CD4-positive, alpha-beta memory T cell (primary cell): Measurements from ENCODE around the gene RHBDD3. TPM values are rescaled to one million over a fixed set of nuclear protein-coding genes. Genes with fewer than 3 reads are reported as not detected.

Experiments used
- CTCF ChIA-PET: fragments of 350-600 bp; sonication (Branson Sonifier 250); formaldehyde crosslinking; loops from one replicate; lab custom pipeline; 2021; ENCODE audit warnings: inconsistent platforms; ENCODE audit not compliant: partially characterized antibody; lab: Charles Lee
- POLR2A ChIA-PET: fragments of 350-600 bp; sonication (Branson Sonifier 250); formaldehyde crosslinking; loops from one replicate; lab custom pipeline; 2021; ENCODE audit not compliant: partially characterized antibody; lab: Charles Lee
- DNase-seq, 5 donors: peaks; one replicate each; pipeline versions ENCODE4 v3.0.0 to v3.0.0-alpha.2; 2020 to 2022; ENCODE audit warnings: mixed read lengths in 1 of 5
- H3K27ac ChIP-seq: one replicate; pipeline ENCODE4 v1.7.0; 2013; ENCODE audit warnings: low read depth, low read length
- H3K27me3 ChIP-seq: 2 replicates; pipeline ENCODE4 v1.7.0; 2013; ENCODE audit warnings: mild to moderate bottlenecking, low read length, moderate library complexity; ENCODE audit not compliant: insufficient read depth
- H3K36me3 ChIP-seq: 2 replicates; pipeline ENCODE4 v1.7.0; 2013; ENCODE audit warnings: mild to moderate bottlenecking, low read length, moderate library complexity; ENCODE audit not compliant: insufficient read depth
- H3K4me1 ChIP-seq: 2 replicates; pipeline ENCODE4 v1.7.0; 2013; ENCODE audit warnings: mild to moderate bottlenecking, low read length, moderate library complexity; ENCODE audit not compliant: insufficient read depth
- H3K4me3 ChIP-seq, 2 donors: one replicate each; pipeline ENCODE4 v1.7.0; 2013; ENCODE audit warnings: low read length in 2 of 2, mild to moderate bottlenecking in 1 of 2
- H3K9me3 ChIP-seq, 2 donors: one replicate each; pipeline ENCODE4 v1.7.0; 2013; ENCODE audit warnings: low read length in 2 of 2, control low read depth in 1 of 2; ENCODE audit not compliant: control insufficient read depth in 1 of 2
- H3K27ac Mint-ChIP-seq, 7 donors: one replicate each; pipeline ENCODE4 v1.8.0; 2020 to 2021; ENCODE audit warnings: mixed read lengths in 7 of 7, mild to moderate bottlenecking in 6 of 7, inconsistent platforms in 3 of 7, moderate library complexity in 3 of 7
- H3K27me3 Mint-ChIP-seq, 2 donors: one replicate each; pipeline ENCODE4 v1.8.0; 2020 to 2021; ENCODE audit warnings: mixed read lengths in 2 of 2
- H3K36me3 Mint-ChIP-seq, 2 donors: one replicate each; pipeline ENCODE4 v1.8.0; 2020 to 2021; ENCODE audit warnings: mixed read lengths in 2 of 2, inconsistent platforms in 1 of 2, mild to moderate bottlenecking in 1 of 2
- H3K4me1 Mint-ChIP-seq, 4 donors: one replicate each; pipeline ENCODE4 v1.8.0; 2020 to 2021; ENCODE audit warnings: mixed read lengths in 4 of 4, mild to moderate bottlenecking in 1 of 4
- H3K4me3 Mint-ChIP-seq, 8 donors: one replicate each; pipeline ENCODE4 v1.8.0; 2020 to 2021; ENCODE audit warnings: mixed read lengths in 8 of 8, mild to moderate bottlenecking in 7 of 8, moderate library complexity in 6 of 8, inconsistent platforms in 3 of 8
- H3K9me3 Mint-ChIP-seq, 8 donors: one replicate each; pipeline ENCODE4 v1.8.0; 2020 to 2021; ENCODE audit warnings: mixed read lengths in 8 of 8, mild to moderate bottlenecking in 5 of 8, inconsistent platforms in 3 of 8, moderate library complexity in 1 of 8
- intact Hi-C: fragments of 100-400 bp; cut with micrococcal nuclease; formaldehyde crosslinking; loops from one replicate; pipeline ENCODE4 v1.15.1; 2023
- polyA plus RNA-seq, 2 donors: library from polyadenylated mRNA; unstranded; fragments of 300-500 nt; fragmentation: Illumina TruSeq; gene quantifications; one replicate each; pipeline ENCODE4 v1.2.3, GENCODE V29; 2021
- total RNA-seq, 2 experiments: library from RNA; stranded (reverse); gene quantifications; one replicate each; pipeline ENCODE4 v1.2.3, GENCODE V29; 2021

RHBDD3 gene
- total RNA-seq = 10 to 100 TPM; 14.2 to 16.1 TPM
- 1 to 10 TPM; 7.8 to 8.0 TPM for polyA plus RNA-seq

GRCh38 chr22:29267858-29268510 is at the start of gene RHBDD3, which contains the start of gene EWSR1:
Gene RHBDD3 (minus strand): TSS chr22:29267981. CDS start chr22:29265626, 2,355 bp downstream.
Gene EWSR1 (plus strand): TSS chr22:29268268. CDS start chr22:29268337, 69 bp downstream.
- Mint-ChIP-seq H3K36me3 (peaks cover 24 to 47% of the 10 kb centered on the region in 2 donors), H3K27ac (peak within 1 kb of the TSS; percentile 97 to 100 (median 99)), H3K27me3 (no peaks in the 10 kb centered on the region), H3K4me3 (peak within 1 kb of the TSS; percentile 91 to 99 (median 98)), H3K9me3 (peaks cover 0 to 3% (median 0%) of the 10 kb centered on the region in 8 donors), H3K4me1 (peaks cover 38 to 63% (median 48%) of the 10 kb centered on the region in 4 donors)
- ChIA-PET POLR2A (interaction anchor here (0.7 to 1.9 kb wide), 8 partner anchors 9 to 468 kb away, joined by 3 to 7 read pairs (median 5); partner anchors contain the start of genes GAS2L1, NF2 and XBP1), CTCF (interaction anchor here (0.7 to 1.4 kb wide), 2 partner anchors 20 to 22 kb away, joined by 5 read pairs; no protein-coding TSS in a partner anchor)
- Histone ChIP-seq H3K4me3 (peak within 1 kb of the TSS; percentile 78 to 79), H3K9me3 (no peaks in the 10 kb centered on the region), H3K27ac (peak within 1 kb of the TSS; percentile 99), H3K36me3 (peaks cover 17% of the 10 kb centered on the region), H3K4me1 (peaks cover 55% of the 10 kb centered on the region), H3K27me3 (no peaks in the 10 kb centered on the region)
- DNase-seq = peak; percentile 95 to 100 (median 96)
- intact Hi-C loops = loop anchor here (2.0 to 5.0 kb wide), 4 partner anchors 334 to 1349 kb away; partner anchors contain the start of genes CHEK2, MTFP1, NF2 and PITPNB

DNA sequence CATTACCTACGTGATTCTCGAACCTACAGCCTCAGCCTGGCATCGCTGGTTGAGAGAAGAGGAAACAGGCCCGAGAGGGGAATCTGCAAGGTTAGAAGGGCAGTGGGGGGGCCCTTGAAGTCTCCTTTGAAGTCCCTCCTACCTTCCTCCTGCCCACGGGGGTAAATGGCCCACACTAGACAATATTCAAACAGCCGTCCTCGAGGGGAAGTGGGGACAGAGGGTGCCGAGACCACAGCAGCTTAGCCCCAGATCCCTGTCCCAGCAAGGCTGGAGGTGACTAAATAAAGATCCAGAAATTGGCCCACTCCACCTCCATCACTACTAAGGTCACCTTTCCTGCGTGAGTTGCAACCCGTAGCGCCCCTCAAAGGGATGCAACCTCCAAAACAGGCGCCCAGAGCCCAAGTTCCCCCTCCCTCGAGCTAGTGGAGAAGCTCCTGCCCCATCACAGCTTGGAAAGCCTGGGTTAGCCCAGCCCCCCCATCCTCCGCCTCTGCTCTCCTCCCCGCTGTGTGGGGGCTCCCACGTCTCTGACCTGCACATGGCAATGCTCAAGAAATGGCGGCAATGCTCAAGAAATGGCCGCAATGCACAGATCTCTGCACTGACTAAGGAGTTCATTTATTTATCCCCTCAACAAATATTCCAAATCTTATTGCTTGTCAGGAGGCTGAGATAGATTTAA is 48.5 kb upstream of the RHBDD3 start:
- Histone ChIP-seq H3K27ac (no peak overlapping the region), H3K4me1 (peaks cover 13% of the 10 kb centered on the region), H3K4me3 (no peak overlapping the region), H3K27me3 (peaks cover 26% of the 10 kb centered on the region), H3K9me3 (no peaks in the 10 kb centered on the region), H3K36me3 (no peaks in the 10 kb centered on the region)
- no peaks in the 10 kb centered on the region for H3K36me3 Mint-ChIP-seq
- ChIA-PET CTCF (no interaction called here), POLR2A (no interaction called here)
- peaks cover 9 to 37% (median 13%) of the 10 kb centered on the region in 4 donors for H3K4me1 Mint-ChIP-seq
- no peak for DNase-seq
- peaks cover 27 to 31% of the 10 kb centered on the region in 2 donors for H3K27me3 Mint-ChIP-seq
- H3K4me3 Mint-ChIP-seq = peak overlapping the region in 4 of 8 donors; percentile 11 to 60 (median 52)
- intact Hi-C loops = no loop called here
- H3K27ac Mint-ChIP-seq = peak overlapping the region in 1 of 7 donors; percentile 45
- H3K9me3 Mint-ChIP-seq = peaks cover 0 to 6% (median 0%) of the 10 kb centered on the region in 8 donors

- H3K36me3 Mint-ChIP-seq = no peaks in the 10 kb centered on the region
- ChIA-PET POLR2A (no interaction called here), CTCF (no interaction called here)
- intact Hi-C loops = no loop called here
- peaks cover 29 to 33% of the 10 kb centered on the region in 2 donors for H3K27me3 Mint-ChIP-seq
- peaks cover 0 to 6% (median 0%) of the 10 kb centered on the region in 8 donors for H3K9me3 Mint-ChIP-seq
- peaks cover 26% of the 10 kb centered on the region for H3K27me3 ChIP-seq
- H3K9me3 ChIP-seq = no peaks in the 10 kb centered on the region
- no peak within 1 kb of the TSS for H3K4me3 ChIP-seq
- no peak for DNase-seq
- H3K4me1 ChIP-seq = peaks cover 19% of the 10 kb centered on the region
- peak within 1 kb of the TSS; percentile 31 to 75 (median 61) for H3K4me3 Mint-ChIP-seq
- H3K27ac Mint-ChIP-seq = peak within 1 kb of the TSS in 2 of 7 donors; percentile 3 to 45
- no peak within 1 kb of the TSS for H3K27ac ChIP-seq
- H3K36me3 ChIP-seq = no peaks in the 10 kb centered on the region
- peaks cover 10 to 37% (median 15%) of the 10 kb centered on the region in 4 donors for H3K4me1 Mint-ChIP-seq
Measured at GRCh38 chr22:29315286-29316140, 47.7 kb upstream of the RHBDD3 start, which contains the start of gene RASL10A. Gene RASL10A (minus strand): TSS chr22:29315697. CDS start chr22:29315246, 451 bp downstream.

DNA sequence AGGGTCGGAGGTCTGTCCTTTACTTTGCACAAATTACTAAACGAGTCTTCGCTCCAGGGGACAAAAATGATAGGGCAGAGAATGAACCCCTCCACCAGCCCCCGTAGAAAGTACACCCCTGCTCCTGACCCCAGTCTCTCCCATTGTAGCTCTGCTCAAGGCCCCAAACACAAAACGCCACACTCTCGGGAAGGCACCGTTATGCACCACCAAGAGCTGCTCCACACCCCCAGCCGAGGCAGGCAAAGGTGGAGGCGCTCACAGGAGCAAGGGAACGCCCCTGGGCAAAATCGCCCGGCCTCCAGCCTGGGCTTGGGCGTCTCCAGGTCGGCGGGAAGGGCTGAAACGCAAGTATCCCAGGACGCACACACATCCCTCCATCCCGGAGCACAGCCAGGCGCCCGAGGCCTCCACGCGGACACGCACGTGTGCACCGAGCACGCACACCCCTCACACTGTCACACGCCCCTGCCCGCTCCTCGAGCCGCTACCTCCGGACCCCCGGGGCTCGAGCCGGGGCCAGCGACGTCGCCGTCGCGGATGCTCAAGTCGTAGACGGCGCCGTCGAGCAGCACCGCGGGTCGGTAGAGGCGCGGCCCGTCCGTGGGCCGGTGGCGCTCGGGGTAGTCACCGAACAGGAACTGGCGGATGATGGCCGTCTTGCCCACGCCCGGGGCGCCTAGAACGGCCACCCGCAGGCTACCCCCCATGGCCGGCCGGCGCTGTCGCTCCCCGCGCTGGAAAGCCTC is 46.9 kb upstream of the RHBDD3 start:
- Histone ChIP-seq H3K9me3 (no peaks in the 10 kb centered on the region), H3K27ac (no peak overlapping the region), H3K36me3 (no peaks in the 10 kb centered on the region), H3K4me1 (peaks cover 19% of the 10 kb centered on the region), H3K27me3 (peaks cover 26% of the 10 kb centered on the region), H3K4me3 (no peak overlapping the region)
- CTCF ChIA-PET = no interaction called here
- no peak for DNase-seq
- Mint-ChIP-seq H3K27ac (peak overlapping the region in 2 of 7 donors; percentile 3 to 71), H3K36me3 (no peaks in the 10 kb centered on the region), H3K4me3 (peak overlapping the region; percentile 31 to 75 (median 61)), H3K4me1 (peaks cover 10 to 37% (median 15%) of the 10 kb centered on the region in 4 donors), H3K27me3 (peaks cover 29 to 33% of the 10 kb centered on the region in 2 donors), H3K9me3 (peaks cover 0 to 6% (median 0%) of the 10 kb centered on the region in 8 donors)
- intact Hi-C loops = no loop called here
- POLR2A ChIA-PET = no interaction called here

GRCh38 chr22:29313576-29314466 is 46.0 kb upstream of the RHBDD3 start:
- Histone ChIP-seq H3K27me3 (peaks cover 26% of the 10 kb centered on the region), H3K4me3 (no peak overlapping the region), H3K36me3 (no peaks in the 10 kb centered on the region), H3K27ac (no peak overlapping the region), H3K9me3 (no peaks in the 10 kb centered on the region), H3K4me1 (peaks cover 24% of the 10 kb centered on the region)
- Mint-ChIP-seq H3K27me3 (peaks cover 29 to 33% of the 10 kb centered on the region in 2 donors), H3K9me3 (peaks cover 0 to 6% (median 0%) of the 10 kb centered on the region in 8 donors), H3K4me1 (peaks cover 12 to 43% (median 20%) of the 10 kb centered on the region in 4 donors), H3K36me3 (no peaks in the 10 kb centered on the region), H3K27ac (peak overlapping the region in 1 of 7 donors; percentile 71), H3K4me3 (peak overlapping the region; percentile 26 to 75 (median 59))
- intact Hi-C loops = no loop called here
- ChIA-PET POLR2A (no interaction called here), CTCF (interaction anchor here (1.5 kb wide), 1 partner anchor 25 kb away, joined by 3 read pairs; no protein-coding TSS in a partner anchor)
- DNase-seq = peak in 1 of 5 donors; percentile 33
